ENCODE results near the gene TMEM259. TPM values are rescaled to one million over a fixed set of nuclear protein-coding genes. Genes with fewer than 3 reads are reported as not detected.

TMEM259 gene
- total and polyA plus RNA-seq, 2 of the 8 experiments (the other 6 are each of a cell fraction or from before 2014, with no cell fraction given), result 140 to 243 TPM

- TF ChIP-seq CEBPB (IDR thresholded peaks at IDR 0.05; ENCODE audit: low read depth, low read length), result no peak
- TF ChIP-seq KDM4A (IDR thresholded peaks at IDR 0.05; ENCODE audit: low read depth, low read length, severe bottlenecking), result no peak
- TF ChIP-seq EP300 (IDR thresholded peaks at IDR 0.05; ENCODE audit: borderline replicate concordance in 1 of 2, low read depth in 2 of 2, low read length in 2 of 2), result no peak
- TF ChIP-seq BACH1 (IDR thresholded peaks at IDR 0.05; ENCODE audit: low read length), result no peak
- no peak for TF ChIP-seq SAP30 (IDR thresholded peaks at IDR 0.05; ENCODE audit: insufficient read depth, insufficient replicate concordance, low read length)
Observed at GRCh38 chr19:1019980-1020867, 699 bp downstream of the TMEM259 start (continued).

All from H1 (cell line).